Non-pigmented ciliary epithelial cell (primary cell): Measurements from ENCODE around the gene REELD1.

Experiments
- DNase-seq: peaks from one replicate; pipeline ENCODE4 v3.0.0-alpha.2; 2010; ENCODE audit warnings: low read depth

REELD1 gene

DNA sequence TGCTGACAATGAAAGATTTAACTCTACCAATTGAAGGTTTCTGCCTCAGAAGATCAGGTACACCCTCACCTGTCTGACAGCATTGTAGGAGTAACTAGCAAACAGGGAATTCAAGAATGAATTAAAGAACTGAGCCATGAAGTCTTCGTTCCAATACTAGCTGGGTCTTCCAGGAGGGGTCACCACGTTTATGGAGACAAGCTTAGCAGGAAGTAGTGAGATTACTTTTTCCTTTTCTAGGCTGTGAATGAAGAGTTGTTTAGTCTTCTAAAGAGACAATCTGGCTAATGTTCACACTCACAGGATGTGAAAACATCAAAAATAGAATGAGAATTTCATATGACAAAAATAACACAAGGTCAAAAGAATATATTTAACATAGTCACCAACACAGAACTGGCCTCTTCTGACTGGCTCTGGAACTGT, 54.9 kb downstream of the REELD1 start:
- no peak for DNase-seq

DNA sequence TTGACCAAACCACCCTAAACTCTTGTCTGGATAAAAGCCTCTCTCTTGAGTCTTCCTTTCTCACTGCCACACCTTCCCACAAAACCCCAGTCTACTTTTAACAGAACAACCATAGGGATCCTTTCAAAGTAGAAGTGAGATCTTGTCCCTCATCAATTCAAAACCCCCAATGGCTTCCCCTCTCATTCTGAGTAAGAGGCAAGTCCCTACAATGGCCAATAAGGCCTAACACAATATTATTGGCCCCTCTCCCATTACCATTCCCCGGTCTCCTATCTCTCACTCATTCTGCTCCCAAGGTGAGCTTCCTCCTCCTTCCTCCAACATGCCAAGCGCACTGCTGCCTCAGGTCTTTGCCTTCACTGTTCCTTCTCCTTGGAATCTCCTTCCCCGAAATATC, 57.1 kb downstream of the REELD1 start:
- no peak for DNase-seq

DNA sequence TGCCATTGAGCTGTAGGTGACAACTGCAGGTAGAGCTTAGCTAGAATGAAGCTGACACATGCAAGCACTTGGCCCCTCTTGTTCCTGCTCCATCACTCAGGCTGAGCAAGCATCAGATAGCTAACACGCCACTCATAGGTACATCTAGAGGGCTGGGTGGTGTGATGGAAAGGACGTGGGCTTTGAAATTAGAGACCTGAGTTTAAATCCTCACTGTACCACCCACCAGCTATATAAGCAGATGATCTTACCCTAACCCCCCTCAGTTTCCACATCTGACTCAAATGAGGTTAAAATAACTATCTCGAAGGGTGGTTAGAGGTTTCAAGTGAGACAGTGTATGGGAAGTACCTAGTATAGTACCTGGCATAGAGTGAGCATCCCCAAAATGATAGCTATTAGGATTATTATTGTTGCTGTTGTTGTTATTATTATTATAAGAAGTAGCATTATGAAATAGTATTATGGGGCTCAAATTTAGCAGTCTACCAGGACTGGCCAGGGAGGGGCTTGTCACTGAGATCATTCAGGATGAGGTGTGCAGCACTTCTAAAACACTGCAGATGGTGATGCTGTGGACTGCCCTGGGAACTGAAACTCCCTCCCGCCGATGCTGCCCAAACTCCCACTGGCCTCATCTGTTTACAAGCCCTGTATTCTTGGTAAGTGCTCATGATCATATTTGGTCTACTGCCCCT, 59.0 kb downstream of the REELD1 start:
- no peak for DNase-seq

DNA sequence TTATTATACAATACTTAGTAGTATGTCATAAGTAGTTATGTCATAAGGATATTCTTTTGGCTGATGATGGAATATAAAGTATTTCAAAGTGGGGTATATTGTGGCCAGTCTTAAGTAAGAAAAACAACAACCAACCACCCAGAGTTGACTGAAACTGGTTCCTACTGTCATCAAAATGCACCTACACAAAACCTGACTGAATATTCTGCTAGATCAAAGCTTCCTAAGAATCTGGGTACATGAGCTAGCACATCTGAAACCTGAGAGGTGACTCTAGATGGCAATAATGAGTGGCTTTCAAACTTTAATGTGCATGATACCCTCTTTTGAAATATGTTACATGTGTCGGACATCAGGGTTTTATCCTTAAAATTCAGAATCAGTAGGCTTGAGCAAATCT, 60.4 kb downstream of the REELD1 start:
- no peak for DNase-seq

DNA sequence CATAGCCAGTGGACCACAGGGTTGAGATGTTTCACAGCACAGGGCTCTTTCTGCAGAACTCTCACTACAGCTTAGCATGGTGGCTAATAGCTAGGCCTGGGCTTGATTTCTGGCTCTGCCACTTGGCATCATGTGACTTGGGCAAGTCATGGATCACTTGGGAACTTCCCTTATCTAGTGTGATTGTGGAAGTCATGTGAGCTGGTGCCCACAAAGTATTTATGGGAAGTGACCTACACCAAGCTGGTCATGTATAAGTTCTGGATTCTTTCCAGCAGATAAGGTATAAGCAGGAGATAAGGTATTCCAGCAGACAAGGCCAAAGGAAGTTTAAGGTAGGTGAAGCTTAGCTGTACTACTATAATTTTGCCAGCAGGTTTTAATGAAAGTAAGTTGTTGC, 61.0 kb downstream of the REELD1 start:
- DNase-seq, result no peak

DNA sequence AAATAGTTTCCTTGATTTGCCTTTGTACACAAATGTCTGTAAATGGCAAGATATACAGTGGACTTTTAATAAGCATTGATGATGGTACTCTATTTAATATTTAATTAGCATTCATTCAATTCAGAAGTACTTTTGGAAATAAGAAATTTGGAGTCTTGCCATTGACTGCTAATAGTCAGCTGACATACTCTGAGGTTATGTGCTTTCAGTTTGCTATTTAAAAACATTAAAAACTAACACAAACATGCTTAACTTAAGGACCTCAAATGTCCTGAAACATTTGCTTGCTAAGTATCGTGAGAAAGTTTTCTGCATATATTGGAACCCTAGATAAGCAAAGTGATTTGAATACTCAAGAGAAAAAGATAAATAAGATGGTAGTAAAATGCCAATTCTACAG, 64.6 kb downstream of the REELD1 start:
- DNase-seq, result no peak
